HUES64 (cell line): Measurements from ENCODE around the gene SMPX. TPM values are rescaled to one million over a fixed set of nuclear protein-coding genes. Genes with fewer than 3 reads are reported as not detected.
"Not testable (repeated sequence)": the region's sequence is repeated elsewhere in the genome, so short reads cannot be mapped to it uniquely, and the experiment has no call there.

Experiments
- H3K27ac ChIP-seq: 2 replicates; pipeline ENCODE4 v1.7.0; 2013; ENCODE audit warnings: low read depth, low read length, inconsistent platforms
- H3K27me3 ChIP-seq: 2 replicates; pipeline ENCODE4 v1.6.1; 2013; ENCODE audit warnings: mild to moderate bottlenecking, low read length; ENCODE audit not compliant: insufficient read depth
- H3K36me3 ChIP-seq: 2 replicates; pipeline ENCODE4 v1.6.1; 2013; ENCODE audit warnings: mild to moderate bottlenecking, low read length; ENCODE audit not compliant: insufficient read depth
- H3K4me1 ChIP-seq: 2 replicates; pipeline ENCODE4 v1.6.1; 2013; ENCODE audit warnings: mild to moderate bottlenecking, low read length, moderate library complexity; ENCODE audit not compliant: insufficient read depth
- H3K4me3 ChIP-seq: 2 replicates; pipeline ENCODE4 v1.5.1; 2013; ENCODE audit warnings: mild to moderate bottlenecking, low read length, moderate library complexity
- H3K9ac ChIP-seq: 2 replicates; pipeline ENCODE4 v1.6.1; 2013; ENCODE audit warnings: mild to moderate bottlenecking, low read depth, low read length
- H3K9me3 ChIP-seq: 2 replicates; pipeline ENCODE4 v1.6.1; 2013; ENCODE audit warnings: low read depth, low read length; ENCODE audit not compliant: insufficient read depth
- WGBS: fragments of 150-250, 120-280 bp; methylation state at CpG from one replicate; pipeline ENCODE4 v1.1.7; 2013; ENCODE audit warnings: missing lambda C conversion rate; 5-methylcytosine and 5-hydroxymethylcytosine counted together
- polyA plus RNA-seq, 2 experiments: library from polyadenylated mRNA; stranded (reverse); fragments of 50-300 nt; gene quantifications; one replicate each; pipeline ENCODE4 v1.2.3, GENCODE V29; 2013

SMPX gene
- not detected for polyA plus RNA-seq (2013, experiment 1 of 2)
- not detected for polyA plus RNA-seq (2013, experiment 2 of 2)

DNA sequence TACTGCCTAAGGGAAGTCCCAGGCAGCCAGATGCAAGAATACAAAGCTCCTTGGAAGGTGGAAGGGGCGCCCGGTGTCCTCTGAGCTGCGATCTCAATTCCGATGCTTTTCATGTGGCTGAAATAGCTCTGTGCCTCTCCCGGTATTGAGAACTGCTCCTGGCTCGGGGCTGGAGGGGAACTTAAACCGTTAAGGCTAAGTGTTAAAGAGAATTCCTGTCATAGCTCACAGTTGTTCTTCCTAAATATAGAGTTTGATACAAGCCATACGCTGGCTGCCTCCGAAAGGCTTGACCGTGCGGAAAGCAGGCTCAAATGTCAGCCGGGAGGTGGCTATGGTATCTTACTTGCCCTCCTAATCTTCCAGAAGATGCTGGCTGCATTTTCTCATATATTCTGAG lies at the start of gene SMPX:
Gene SMPX (minus strand): TSS at position 157 of the 400 bp plus-strand sequence. CDS start 3,826 bp downstream, outside the sequence.
- H3K4me1 ChIP-seq: no peaks in the 10 kb centered on the region
- 78% methylated on average over 12 of the region's 12 CpGs for WGBS
- no peak within 1 kb of the TSS for H3K27ac ChIP-seq
- H3K9me3 ChIP-seq: no peaks in the 10 kb centered on the region
- no peaks in the 10 kb centered on the region for H3K27me3 ChIP-seq
- no peak within 1 kb of the TSS for H3K9ac ChIP-seq
- H3K4me3 ChIP-seq: no peak within 1 kb of the TSS
- H3K36me3 ChIP-seq: no peaks in the 10 kb centered on the region

DNA sequence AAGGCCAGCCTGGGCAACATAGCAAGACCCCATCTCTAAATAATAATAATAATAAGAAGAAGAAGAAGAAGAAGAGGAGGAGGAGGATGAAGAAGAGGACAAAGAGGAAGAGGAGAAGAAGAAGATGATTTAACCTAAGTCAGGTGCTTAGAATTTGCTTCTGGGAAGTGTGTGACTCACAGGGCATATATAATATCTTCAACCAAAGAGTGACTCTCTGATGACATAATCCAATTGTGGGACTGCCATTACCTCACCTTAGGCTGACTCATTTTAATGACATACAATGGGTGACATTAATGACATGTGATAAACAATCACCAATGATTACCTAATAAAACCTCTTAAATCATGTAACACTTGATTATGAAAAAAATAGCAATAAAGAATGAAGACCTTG lies 48.8 kb upstream of the SMPX start:
- no peaks in the 10 kb centered on the region for H3K4me1 ChIP-seq
- H3K9ac ChIP-seq: no peak overlapping the region
- H3K27me3 ChIP-seq: no peaks in the 10 kb centered on the region
- no peaks in the 10 kb centered on the region for H3K36me3 ChIP-seq
- H3K9me3 ChIP-seq: peaks cover 9% of the 10 kb centered on the region; the same call in 1 of the 2 replicates
- no peak overlapping the region for H3K27ac ChIP-seq
- H3K4me3 ChIP-seq: no peak overlapping the region

DNA sequence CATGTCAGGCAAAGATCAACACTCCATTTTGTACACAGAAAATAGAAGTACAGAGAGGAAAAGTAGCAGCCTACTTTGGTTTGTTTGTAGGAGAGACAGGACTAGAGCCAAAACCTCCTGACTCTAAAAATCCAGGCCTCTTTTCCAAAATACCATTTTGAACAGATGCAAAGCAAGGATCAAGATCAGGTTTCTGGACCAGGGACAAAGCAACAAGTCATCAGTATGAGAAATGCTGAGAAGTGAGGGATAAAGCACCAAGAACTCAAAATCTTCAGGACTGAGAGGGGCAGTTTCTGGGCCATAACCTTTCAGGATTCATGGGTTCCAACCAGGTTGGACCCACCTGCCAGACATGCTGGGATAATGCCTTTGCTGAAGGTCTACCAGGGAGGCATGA lies 44.9 kb upstream of the SMPX start:
- Histone ChIP-seq H3K36me3 (no peaks in the 10 kb centered on the region), H3K27ac (no peak overlapping the region), H3K9me3 (no peaks in the 10 kb centered on the region), H3K4me1 (no peaks in the 10 kb centered on the region), H3K9ac (no peak overlapping the region), H3K4me3 (no peak overlapping the region), H3K27me3 (no peaks in the 10 kb centered on the region)

DNA sequence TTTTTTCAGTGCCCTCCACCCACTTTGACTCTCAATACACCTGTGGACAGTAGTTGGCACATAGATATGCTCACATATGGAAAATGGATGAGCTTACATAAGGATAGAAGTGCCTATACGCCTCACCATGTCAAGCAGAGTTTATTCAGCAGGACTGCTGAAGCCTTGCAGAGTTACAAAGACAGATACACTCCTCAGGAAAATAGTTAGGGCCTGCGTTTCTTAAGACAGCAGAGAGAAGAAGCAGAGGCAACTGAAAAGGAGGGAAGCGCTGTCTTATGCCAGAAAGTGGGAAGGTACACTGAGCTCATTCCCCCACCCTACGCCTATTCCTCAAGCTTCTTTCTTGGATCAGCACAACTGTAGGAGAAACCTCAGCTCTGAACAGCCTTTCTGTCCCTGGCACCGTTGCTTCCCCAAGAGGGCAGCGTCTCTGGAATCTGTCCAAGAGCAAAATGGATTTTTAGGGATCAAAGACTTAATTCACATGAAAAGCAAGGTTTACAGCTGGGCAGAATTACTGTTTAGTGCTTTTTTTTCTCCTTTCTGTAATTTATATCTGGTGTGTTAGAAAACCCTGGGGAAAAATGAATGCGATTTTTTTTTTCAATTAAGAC lies 44.2 kb upstream of the SMPX start:
- Histone ChIP-seq H3K9me3 (no peaks in the 10 kb centered on the region), H3K36me3 (no peaks in the 10 kb centered on the region), H3K4me3 (no peak overlapping the region), H3K27ac (no peak overlapping the region), H3K4me1 (no peaks in the 10 kb centered on the region), H3K27me3 (no peaks in the 10 kb centered on the region), H3K9ac (no peak overlapping the region)
- WGBS: 84% methylated on average over 5 of the region's 7 CpGs

DNA sequence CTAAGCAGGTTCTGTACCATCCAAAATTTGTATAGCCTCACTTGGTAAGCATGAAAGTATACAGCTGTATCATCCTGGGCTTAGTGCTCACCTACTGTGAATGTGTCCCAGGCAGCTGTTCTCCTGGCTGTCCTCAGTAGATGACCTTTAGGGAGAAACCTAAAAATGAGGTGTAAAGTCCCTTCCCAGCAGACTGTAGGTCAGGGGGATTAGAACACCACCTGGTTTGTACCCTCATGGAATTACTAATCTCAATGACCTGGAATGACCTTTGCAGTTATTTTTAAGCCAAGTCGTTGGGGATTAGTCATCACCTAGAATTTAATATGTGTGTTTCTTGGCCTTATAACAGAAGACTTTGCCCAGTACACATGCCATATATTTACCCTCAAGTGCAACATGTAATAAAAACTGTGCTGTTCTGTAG lies 42.4 kb upstream of the SMPX start:
- no peak overlapping the region for H3K27ac ChIP-seq
- H3K9me3 ChIP-seq: no peaks in the 10 kb centered on the region
- WGBS: no CpG with 5 or more reads among the region's 1 CpG
- H3K36me3 ChIP-seq: no peaks in the 10 kb centered on the region
- no peak overlapping the region for H3K4me3 ChIP-seq
- H3K27me3 ChIP-seq: no peaks in the 10 kb centered on the region
- H3K4me1 ChIP-seq: no peaks in the 10 kb centered on the region
- H3K9ac ChIP-seq: no peak overlapping the region

DNA sequence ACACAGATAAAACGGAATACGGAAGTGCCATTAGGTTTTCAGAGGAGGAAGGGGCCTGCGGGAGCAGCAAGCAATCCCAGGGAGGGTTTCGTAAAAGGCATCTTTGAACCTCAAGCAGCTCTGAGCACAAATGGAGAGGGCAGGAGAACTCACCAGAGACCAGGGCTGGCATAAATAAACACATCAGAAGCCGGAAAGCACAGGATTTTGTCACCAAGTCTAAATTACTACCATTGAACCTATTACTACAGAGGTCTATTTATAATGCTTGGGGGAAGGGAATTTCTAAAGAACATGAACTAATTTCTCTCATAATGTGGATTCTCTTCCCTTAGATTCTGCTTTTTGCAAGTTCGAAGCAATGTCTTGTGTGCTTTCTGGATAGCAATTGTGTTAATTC lies 41.9 kb upstream of the SMPX start:
- no peaks in the 10 kb centered on the region for H3K27me3 ChIP-seq
- no peaks in the 10 kb centered on the region for H3K36me3 ChIP-seq
- no peaks in the 10 kb centered on the region for H3K4me1 ChIP-seq
- H3K27ac ChIP-seq: no peak overlapping the region
- H3K9me3 ChIP-seq: no peaks in the 10 kb centered on the region
- H3K4me3 ChIP-seq: no peak overlapping the region
- H3K9ac ChIP-seq: no peak overlapping the region
- 94% methylated on average over 6 of the region's 6 CpGs for WGBS

DNA sequence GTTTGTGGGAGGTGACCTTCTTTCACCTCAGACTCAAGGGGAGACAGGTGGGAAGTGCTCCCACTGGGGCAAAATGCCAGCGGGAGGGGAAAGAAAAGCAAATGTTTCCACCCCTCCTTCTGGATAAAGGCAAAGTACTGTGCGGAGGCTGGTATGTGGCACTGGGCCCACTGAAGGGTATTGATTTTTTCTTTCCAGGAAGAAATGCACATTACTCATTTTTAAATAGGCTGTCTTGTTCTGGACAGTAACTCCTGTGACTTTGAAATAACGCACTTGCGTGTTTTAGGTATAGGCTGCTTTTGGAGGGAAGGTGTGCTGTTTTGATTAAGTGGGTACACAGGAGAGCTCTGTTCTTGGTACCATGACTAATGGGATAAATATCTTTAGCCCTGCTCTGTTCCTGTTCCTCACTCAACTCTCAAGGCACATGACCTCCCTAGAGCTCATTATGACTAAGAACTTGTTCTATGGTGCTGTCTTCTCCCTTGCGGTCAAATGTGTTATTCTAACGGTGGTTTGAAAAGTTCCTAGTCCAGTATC lies 40.8 kb upstream of the SMPX start:
- Histone ChIP-seq H3K9me3 (no peaks in the 10 kb centered on the region), H3K9ac (no peak overlapping the region), H3K4me1 (no peaks in the 10 kb centered on the region), H3K27me3 (no peaks in the 10 kb centered on the region), H3K36me3 (no peaks in the 10 kb centered on the region), H3K27ac (no peak overlapping the region), H3K4me3 (no peak overlapping the region)
- 100% methylated on average over 6 of the region's 6 CpGs for WGBS

DNA sequence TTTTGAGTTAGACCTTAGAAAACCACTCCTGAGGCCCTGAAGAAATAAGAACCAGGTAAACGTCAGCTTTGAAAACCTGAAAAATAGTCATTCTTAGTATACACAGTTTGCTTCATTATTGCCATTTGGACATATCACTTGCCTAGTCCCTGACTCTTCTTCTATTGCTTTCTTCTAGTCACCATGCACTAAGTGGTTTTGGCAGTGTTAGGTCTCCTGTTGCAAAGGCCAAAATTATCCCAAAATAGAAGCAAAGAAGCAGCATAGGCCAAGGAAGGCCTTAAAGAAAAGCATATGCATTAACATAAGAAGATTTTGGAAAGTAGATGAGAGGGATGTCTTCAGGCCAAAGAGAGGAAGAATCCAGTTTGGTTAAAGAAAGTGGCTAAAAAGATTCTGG lies 24.1 kb upstream of the SMPX start:
- no peaks in the 10 kb centered on the region for H3K27me3 ChIP-seq
- H3K36me3 ChIP-seq: no peaks in the 10 kb centered on the region
- no peak overlapping the region for H3K4me3 ChIP-seq
- WGBS: 83% methylated on average over 1 of the region's 1 CpG
- H3K4me1 ChIP-seq: no peaks in the 10 kb centered on the region
- H3K27ac ChIP-seq: no peak overlapping the region
- no peak overlapping the region for H3K9ac ChIP-seq
- no peaks in the 10 kb centered on the region for H3K9me3 ChIP-seq

DNA sequence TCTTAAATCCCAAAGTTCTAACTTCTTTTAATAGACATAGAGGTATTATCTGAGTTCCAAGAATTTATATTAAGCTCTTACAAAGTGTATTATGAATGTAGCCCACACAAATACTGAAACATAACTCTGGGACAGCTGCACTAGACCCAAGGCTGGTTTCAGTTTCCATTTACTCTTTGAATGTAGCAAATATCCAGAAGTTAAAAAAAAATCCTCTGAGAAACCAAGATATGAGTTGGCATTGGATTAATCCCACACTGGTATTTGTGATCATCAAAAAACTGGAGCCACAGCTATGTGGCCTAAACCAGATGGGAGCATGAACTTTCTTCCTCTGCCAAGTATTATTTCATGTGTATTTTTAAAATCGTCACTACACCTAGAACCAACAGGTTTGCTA lies 23.6 kb upstream of the SMPX start:
- no peak overlapping the region for H3K27ac ChIP-seq
- no peaks in the 10 kb centered on the region for H3K36me3 ChIP-seq
- H3K9me3 ChIP-seq: no peaks in the 10 kb centered on the region
- no peak overlapping the region for H3K9ac ChIP-seq
- no peak overlapping the region for H3K4me3 ChIP-seq
- no peaks in the 10 kb centered on the region for H3K27me3 ChIP-seq
- WGBS: no CpG with 5 or more reads among the region's 1 CpG
- no peaks in the 10 kb centered on the region for H3K4me1 ChIP-seq

DNA sequence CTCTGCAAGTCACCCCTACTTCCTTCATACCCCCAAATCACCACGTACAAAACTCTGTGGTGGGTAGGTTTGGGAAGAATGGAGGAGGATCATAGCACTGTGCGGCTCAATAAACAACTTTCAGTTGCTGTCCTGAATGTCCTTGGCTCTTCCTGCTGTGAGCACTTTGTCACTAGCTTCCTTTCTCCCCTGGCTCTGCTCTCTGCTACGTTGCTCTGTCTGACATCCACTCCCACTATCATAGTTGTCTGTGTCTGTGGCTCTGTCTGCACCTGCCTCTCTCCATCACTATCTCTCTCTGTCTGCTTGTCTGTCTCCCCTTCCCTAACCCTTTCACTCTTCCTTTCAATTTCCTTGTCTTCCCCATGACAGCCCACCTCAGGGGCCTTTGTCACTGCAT lies 21.2 kb upstream of the SMPX start:
- 57% methylated on average over 2 of the region's 3 CpGs for WGBS
- Histone ChIP-seq H3K4me3 (no peak overlapping the region), H3K9ac (no peak overlapping the region), H3K27me3 (no peaks in the 10 kb centered on the region), H3K27ac (no peak overlapping the region), H3K9me3 (no peaks in the 10 kb centered on the region), H3K36me3 (no peaks in the 10 kb centered on the region), H3K4me1 (no peaks in the 10 kb centered on the region)

DNA sequence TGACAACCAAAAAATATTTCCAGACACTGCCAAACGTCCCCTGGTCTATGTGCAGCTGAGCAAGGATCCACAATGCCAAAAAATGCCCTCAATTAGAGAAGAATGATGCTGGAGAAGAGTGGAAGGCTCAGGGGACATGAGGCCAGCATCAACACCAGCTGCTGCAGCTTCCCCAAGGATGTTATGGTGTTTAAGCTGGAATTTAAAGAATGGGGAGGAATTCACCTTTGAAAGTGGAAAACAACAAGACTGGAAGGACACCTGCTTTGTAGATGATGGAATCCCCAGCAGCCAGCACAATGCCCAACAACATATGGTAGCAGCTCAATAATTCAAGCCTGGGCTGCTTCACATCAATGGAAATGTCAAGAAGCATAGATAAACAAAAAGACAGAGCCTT lies 20.3 kb upstream of the SMPX start:
- no peak overlapping the region for H3K9ac ChIP-seq
- H3K27me3 ChIP-seq: no peaks in the 10 kb centered on the region
- H3K27ac ChIP-seq: no peak overlapping the region
- no peaks in the 10 kb centered on the region for H3K36me3 ChIP-seq
- H3K4me1 ChIP-seq: no peaks in the 10 kb centered on the region
- H3K4me3 ChIP-seq: no peak overlapping the region
- H3K9me3 ChIP-seq: no peaks in the 10 kb centered on the region
- WGBS: 93% methylated on average over 1 of the region's 1 CpG

DNA sequence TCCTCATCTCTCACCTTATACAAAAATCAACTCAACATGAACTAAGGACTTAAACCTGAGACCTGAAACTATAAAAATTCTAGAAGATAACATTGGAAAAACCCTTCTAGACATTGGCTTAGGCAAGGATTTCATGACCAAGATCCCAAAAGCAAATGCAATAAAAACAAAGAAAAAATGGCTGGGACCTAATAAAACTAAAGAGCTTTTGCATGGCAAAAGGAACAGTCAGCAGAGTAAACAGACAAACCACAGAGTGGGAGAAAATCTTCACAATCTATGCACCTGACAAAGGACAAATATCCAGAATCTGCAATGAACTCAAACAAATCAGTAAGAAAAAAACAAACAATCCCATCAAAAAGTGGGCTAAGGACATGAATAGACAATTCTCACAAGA lies 17.2 kb upstream of the SMPX start:
- H3K4me1 ChIP-seq, H3K27me3 ChIP-seq, H3K9ac ChIP-seq, H3K27ac ChIP-seq, H3K36me3 ChIP-seq, H3K9me3 ChIP-seq, H3K4me3 ChIP-seq: not testable (repeated sequence)
